HG02870 (cell line): Measurements from ENCODE around the gene ACMSD.
"Not testable (repeated sequence)": the region's sequence is repeated elsewhere in the genome, so short reads cannot be mapped to it uniquely, and the experiment has no call there.

ENCODE experiments used
- ATAC-seq: cut with Tn5 transposase; IDR thresholded peaks from one replicate; pipeline ENCODE4 v1.9.1; 2021; ENCODE audit warnings: mild to moderate bottlenecking, moderate library complexity; ENCODE audit not compliant: unreplicated experiment

The ACMSD gene

GRCh38 chr2:134847582-134847981 is 9.2 kb downstream of the ACMSD start:
- not testable (repeated sequence) for ATAC-seq

- no peak for ATAC-seq
Measured at GRCh38 chr2:134852518-134852917, 14.1 kb downstream of the ACMSD start.

- no peak for ATAC-seq
Measured at GRCh38 chr2:134855709-134856108, 17.3 kb downstream of the ACMSD start.

- ATAC-seq, result no peak
Measured at GRCh38 chr2:134858245-134858644, 19.8 kb downstream of the ACMSD start.

GRCh38 chr2:134861173-134861572 is 22.8 kb downstream of the ACMSD start:
- ATAC-seq, result no peak

- ATAC-seq, result no peak
Measured at GRCh38 chr2:134862069-134862468, 23.7 kb downstream of the ACMSD start.

- no peak for ATAC-seq
Measured at GRCh38 chr2:134862674-134863073, 24.3 kb downstream of the ACMSD start.

- no peak for ATAC-seq
Measured at GRCh38 chr2:134863446-134863845, 25.0 kb downstream of the ACMSD start.

- no peak for ATAC-seq
Measured at GRCh38 chr2:134865067-134865787, 26.8 kb downstream of the ACMSD start.

GRCh38 chr2:134866498-134867099 is 28.2 kb downstream of the ACMSD start:
- ATAC-seq, result no peak

GRCh38 chr2:134869946-134870736 is 31.7 kb downstream of the ACMSD start:
- ATAC-seq, result no peak

- ATAC-seq, result no peak
Measured at GRCh38 chr2:134873152-134873551, 34.7 kb downstream of the ACMSD start.

- ATAC-seq, result no peak
Measured at GRCh38 chr2:134875309-134875708, 36.9 kb downstream of the ACMSD start.

GRCh38 chr2:134882773-134883172 is 44.4 kb downstream of the ACMSD start:
- no peak for ATAC-seq

- no peak for ATAC-seq
Measured at GRCh38 chr2:134883552-134884293, 45.3 kb downstream of the ACMSD start.

- ATAC-seq, result no peak
Measured at GRCh38 chr2:134884435-134884834, 46.0 kb downstream of the ACMSD start.

GRCh38 chr2:134892282-134893035 is 54.0 kb downstream of the ACMSD start:
- no peak for ATAC-seq

- ATAC-seq, result no peak
Measured at GRCh38 chr2:134897932-134898331, 59.5 kb downstream of the ACMSD start.

- no peak for ATAC-seq
Measured at GRCh38 chr2:134899204-134899603, 60.8 kb downstream of the ACMSD start.

GRCh38 chr2:134900151-134900550 is 61.7 kb downstream of the ACMSD start:
- ATAC-seq, result no peak
